Neuronal stem cell (in vitro differentiated cells): ENCODE measurements around the gene ANKZF1.

Experiments used
- DNase-seq: peaks from one replicate; pipeline ENCODE4 v3.0.0-alpha.2; 2013; ENCODE audit warnings: low spot score
- H2AFZ ChIP-seq: one replicate; pipeline ENCODE4 v1.6.1; 2013; ENCODE audit warnings: mild to moderate bottlenecking, low read length, inconsistent platforms
- H2AK5ac ChIP-seq: 2 replicates; pipeline ENCODE4 v1.6.1; 2013; ENCODE audit warnings: low read depth, mild to moderate bottlenecking, inconsistent platforms, low read length, moderate library complexity, mixed read lengths
- H2BK120ac ChIP-seq: 2 replicates; pipeline ENCODE4 v1.6.1; 2013; ENCODE audit warnings: low read depth, mild to moderate bottlenecking, inconsistent platforms, low read length, moderate library complexity, mixed read lengths
- H2BK12ac ChIP-seq: one replicate; pipeline ENCODE4 v1.6.1; 2013; ENCODE audit warnings: low read length, inconsistent platforms
- H2BK15ac ChIP-seq: 2 replicates; pipeline ENCODE4 v1.6.1; 2013; ENCODE audit warnings: mild to moderate bottlenecking, low read length, inconsistent platforms, mixed read lengths
- H2BK5ac ChIP-seq: one replicate; pipeline ENCODE4 v1.6.1; 2013; ENCODE audit warnings: inconsistent platforms, mild to moderate bottlenecking, low read length, moderate library complexity
- H3K14ac ChIP-seq: one replicate; pipeline ENCODE4 v1.6.1; 2013; ENCODE audit warnings: low read length, inconsistent platforms
- H3K18ac ChIP-seq: 2 replicates; pipeline ENCODE4 v1.6.1; 2013; ENCODE audit warnings: low read length, inconsistent platforms
- H3K23ac ChIP-seq: 2 replicates; pipeline ENCODE4 v1.6.1; 2013; ENCODE audit warnings: low read depth, mild to moderate bottlenecking, mixed read lengths, low read length, inconsistent platforms; ENCODE audit not compliant: poor library complexity
- H3K27ac ChIP-seq: replicated peaks from 3 replicates; pipeline ENCODE4 v1.5.1; 2013; ENCODE audit warnings: low read length, inconsistent platforms
- H3K27me3 ChIP-seq, 3 experiments: 2 replicates each; pipeline ENCODE4 v1.6.1; 2013; ENCODE audit warnings: low read length in 3 of 3, mild to moderate bottlenecking in 2 of 3, inconsistent platforms in 1 of 3, low read depth in 1 of 3, mixed read lengths in 1 of 3, moderate library complexity in 1 of 3; ENCODE audit not compliant: control insufficient read depth in 3 of 3, insufficient read depth in 3 of 3
- H3K36me3 ChIP-seq, 2 donors: replicated peaks in 1 of 2; 2 replicates each; pipeline ENCODE4 v1.6.1; 2013; ENCODE audit warnings: low read length in 2 of 2; ENCODE audit not compliant: control insufficient read depth in 2 of 2, insufficient read depth in 2 of 2
- H3K4ac ChIP-seq: 2 replicates; pipeline ENCODE4 v1.6.1; 2013; ENCODE audit warnings: inconsistent platforms, mild to moderate bottlenecking, low read length, moderate library complexity
- H3K4me1 ChIP-seq, 2 donors: 1 replicate in 1 of 2; 2 replicates in 1 of 2; pipeline ENCODE4 v1.6.1; 2013; ENCODE audit warnings: low read length in 2 of 2, low read depth in 1 of 2; ENCODE audit not compliant: control insufficient read depth in 2 of 2, insufficient read depth in 1 of 2
- H3K4me2 ChIP-seq: one replicate; pipeline ENCODE4 v1.6.1; 2013; ENCODE audit warnings: mild to moderate bottlenecking, low read length, inconsistent platforms; ENCODE audit not compliant: insufficient read depth, poor library complexity, severe bottlenecking
- H3K4me3 ChIP-seq, 2 donors: 2 replicates each; pipeline ENCODE4 v1.5.1; 2013; ENCODE audit warnings: low read length in 2 of 2, mild to moderate bottlenecking in 2 of 2, inconsistent platforms in 1 of 2, moderate library complexity in 1 of 2
- H3K79me1 ChIP-seq: one replicate; pipeline ENCODE4 v1.6.1; 2013; ENCODE audit warnings: low read depth, mild to moderate bottlenecking, inconsistent platforms, low read length, moderate library complexity
- H3K9ac ChIP-seq: one replicate; pipeline ENCODE4 v1.6.1; 2013; ENCODE audit warnings: mild to moderate bottlenecking, low read depth, low read length, inconsistent platforms; ENCODE audit not compliant: poor library complexity
- H3K9me3 ChIP-seq, 2 donors: replicated peaks in 1 of 2; 2 replicates each; pipeline versions ENCODE3 to v1.6.1; 2013; ENCODE audit warnings: low read length in 2 of 2, mild to moderate bottlenecking in 2 of 2, inconsistent platforms in 1 of 2, low read depth in 1 of 2, mixed read lengths in 1 of 2, moderate library complexity in 1 of 2; ENCODE audit not compliant: control insufficient read depth in 2 of 2, insufficient read depth in 1 of 2
- H4K8ac ChIP-seq: one replicate; pipeline ENCODE4 v1.6.1; 2013; ENCODE audit warnings: low read depth, mild to moderate bottlenecking, inconsistent platforms, low read length, moderate library complexity
- H4K91ac ChIP-seq: one replicate; pipeline ENCODE4 v1.6.1; 2013; ENCODE audit warnings: low read length, low read depth, mild to moderate bottlenecking, inconsistent platforms; ENCODE audit not compliant: poor library complexity
- WGBS, 2 donors: extraction: QIAGEN DNeasy Blood & Tissue Kit; methylation state at CpG; one replicate each; pipeline ENCODE4 v1.1.7; 2013; ENCODE audit warnings: missing lambda C conversion rate in 2 of 2, mixed read lengths in 1 of 2; ENCODE audit not compliant: insufficient read length in 2 of 2, insufficient replicate concordance in 1 of 2; ENCODE audit errors: extremely low coverage in 2 of 2; 5-methylcytosine and 5-hydroxymethylcytosine counted together

ANKZF1 gene

GRCh38 chr2:219250049-219250781, 20.6 kb downstream of the ANKZF1 start:
- no peak overlapping the region for H2AFZ ChIP-seq
- no peak overlapping the region for H3K27ac ChIP-seq
- no peak overlapping the region for H4K8ac ChIP-seq
- peak overlapping the region; percentile 35 for H3K23ac ChIP-seq
- peak overlapping the region; percentile 81 for H4K91ac ChIP-seq
- H2BK15ac ChIP-seq, result no peak overlapping the region
- H3K4me1 ChIP-seq, result peaks cover 15 to 22% of the 10 kb centered on the region in 2 donors
- H3K18ac ChIP-seq, result no peak overlapping the region
- no peak overlapping the region for H2AK5ac ChIP-seq
- no CpG with 5 or more reads among the region's 22 CpGs for WGBS, 2 donors
- H3K79me1 ChIP-seq, result no peaks in the 10 kb centered on the region
- H2BK12ac ChIP-seq, result no peak overlapping the region
- DNase-seq, result no peak
- H3K36me3 ChIP-seq, result peaks cover 10 to 24% of the 10 kb centered on the region in 2 donors
- peaks cover 23 to 42% (median 42%) of the 10 kb centered on the region in 3 experiments for H3K27me3 ChIP-seq
- no peak overlapping the region for H3K14ac ChIP-seq
- H2BK120ac ChIP-seq, result no peak overlapping the region
- H3K9ac ChIP-seq, result peak overlapping the region; percentile 3
- H2BK5ac ChIP-seq, result peak overlapping the region; percentile 44
- H3K4ac ChIP-seq, result no peak overlapping the region
- H3K4me2 ChIP-seq, result no peak overlapping the region
- peak overlapping the region in 1 of 2 donors; percentile 17 for H3K4me3 ChIP-seq
- peaks cover 0 to 2% of the 10 kb centered on the region in 2 donors for H3K9me3 ChIP-seq

GRCh38 chr2:219251656-219252055, 22.1 kb downstream of the ANKZF1 start:
- DNase-seq, result no peak
- peaks cover 28 to 57% (median 55%) of the 10 kb centered on the region in 3 experiments for H3K27me3 ChIP-seq
- no peak overlapping the region for H3K14ac ChIP-seq

GRCh38 chr2:219252084-219252483, 22.5 kb downstream of the ANKZF1 start:
- Histone ChIP-seq H3K18ac (no peak overlapping the region), H3K9ac (peak overlapping the region; percentile 55), H2AK5ac (no peak overlapping the region), H3K36me3 (peaks cover 9 to 18% of the 10 kb centered on the region in 2 donors), H2BK12ac (no peak overlapping the region), H2BK5ac (no peak overlapping the region), H4K8ac (no peak overlapping the region), H3K14ac (no peak overlapping the region), H3K4me2 (no peak overlapping the region), H3K4me1 (peaks cover 12 to 18% of the 10 kb centered on the region in 2 donors), H3K23ac (peak overlapping the region; percentile 13), H4K91ac (no peak overlapping the region), H3K4ac (no peak overlapping the region), H2BK15ac (no peak overlapping the region), H2AFZ (no peak overlapping the region), H2BK120ac (no peak overlapping the region), H3K27ac (no peak overlapping the region), H3K4me3 (no peak overlapping the region), H3K27me3 (peaks cover 28 to 59% (median 55%) of the 10 kb centered on the region in 3 experiments), H3K79me1 (peaks cover 2% of the 10 kb centered on the region), H3K9me3 (peaks cover 0 to 2% of the 10 kb centered on the region in 2 donors)
- no CpG with 5 or more reads among the region's 5 CpGs for WGBS, 2 donors
- no peak for DNase-seq

More at GRCh38 chr2:219251656-219252055, 22.1 kb downstream of the ANKZF1 start:
- no peak overlapping the region for H3K27ac ChIP-seq
- peaks cover 12 to 18% of the 10 kb centered on the region in 2 donors for H3K4me1 ChIP-seq
- H2BK5ac ChIP-seq, result no peak overlapping the region
- H3K9ac ChIP-seq, result no peak overlapping the region
- H3K4me3 ChIP-seq, result no peak overlapping the region
- H4K91ac ChIP-seq, result no peak overlapping the region
- H2BK15ac ChIP-seq, result no peak overlapping the region
- H3K4me2 ChIP-seq, result no peak overlapping the region
- no peak overlapping the region for H3K4ac ChIP-seq
- no peak overlapping the region for H2AFZ ChIP-seq
- peaks cover 2% of the 10 kb centered on the region for H3K79me1 ChIP-seq
- H3K36me3 ChIP-seq, result peaks cover 9 to 22% of the 10 kb centered on the region in 2 donors
- H2BK12ac ChIP-seq, result no peak overlapping the region
- no CpG with 5 or more reads among the region's 6 CpGs for WGBS, 2 donors
- no peak overlapping the region for H2BK120ac ChIP-seq
- H4K8ac ChIP-seq, result no peak overlapping the region
- no peak overlapping the region for H3K18ac ChIP-seq
- peaks cover 0 to 2% of the 10 kb centered on the region in 2 donors for H3K9me3 ChIP-seq
- H3K23ac ChIP-seq, result no peak overlapping the region
- no peak overlapping the region for H2AK5ac ChIP-seq

GRCh38 chr2:219252570-219252899, 22.9 kb downstream of the ANKZF1 start:
- peak overlapping the region; percentile 37 for H2BK15ac ChIP-seq
- H2AFZ ChIP-seq, result peak overlapping the region; percentile 83
- H3K23ac ChIP-seq, result no peak overlapping the region
- H3K36me3 ChIP-seq, result peaks cover 7 to 13% of the 10 kb centered on the region in 2 donors
- H3K9ac ChIP-seq, result no peak overlapping the region
- no peak overlapping the region for H3K4me3 ChIP-seq
- H3K14ac ChIP-seq, result no peak overlapping the region
- H2AK5ac ChIP-seq, result no peak overlapping the region
- peaks cover 12 to 18% of the 10 kb centered on the region in 2 donors for H3K4me1 ChIP-seq
- peaks cover 0 to 2% of the 10 kb centered on the region in 2 donors for H3K9me3 ChIP-seq
- peak overlapping the region; percentile 80 for H3K4me2 ChIP-seq
- no peak overlapping the region for H4K91ac ChIP-seq
- no CpG with 5 or more reads among the region's 9 CpGs for WGBS, 2 donors
- DNase-seq, result no peak
- no peak overlapping the region for H2BK120ac ChIP-seq
- no peak overlapping the region for H4K8ac ChIP-seq
- no peak overlapping the region for H3K27ac ChIP-seq
- no peak overlapping the region for H3K18ac ChIP-seq
- H3K27me3 ChIP-seq, result peaks cover 28 to 59% (median 55%) of the 10 kb centered on the region in 3 experiments
- H3K4ac ChIP-seq, result no peak overlapping the region
- no peak overlapping the region for H2BK12ac ChIP-seq
- H2BK5ac ChIP-seq, result no peak overlapping the region
- peaks cover 2% of the 10 kb centered on the region for H3K79me1 ChIP-seq
